IPS-NIHi11 (cell line): ENCODE results near the gene PDPK1.
"Not testable (repeated sequence)": the region's sequence is repeated elsewhere in the genome, so short reads cannot be mapped to it uniquely, and the experiment has no call there.

Experiments used
- DNase-seq: peaks from one replicate; pipeline ENCODE4 v3.0.0; 2012; ENCODE audit warnings: mixed read lengths, low spot score

The PDPK1 gene

GRCh38 chr16:2523801-2524231 lies 14.0 kb upstream of the PDPK1 start:
- no peak for DNase-seq

DNA sequence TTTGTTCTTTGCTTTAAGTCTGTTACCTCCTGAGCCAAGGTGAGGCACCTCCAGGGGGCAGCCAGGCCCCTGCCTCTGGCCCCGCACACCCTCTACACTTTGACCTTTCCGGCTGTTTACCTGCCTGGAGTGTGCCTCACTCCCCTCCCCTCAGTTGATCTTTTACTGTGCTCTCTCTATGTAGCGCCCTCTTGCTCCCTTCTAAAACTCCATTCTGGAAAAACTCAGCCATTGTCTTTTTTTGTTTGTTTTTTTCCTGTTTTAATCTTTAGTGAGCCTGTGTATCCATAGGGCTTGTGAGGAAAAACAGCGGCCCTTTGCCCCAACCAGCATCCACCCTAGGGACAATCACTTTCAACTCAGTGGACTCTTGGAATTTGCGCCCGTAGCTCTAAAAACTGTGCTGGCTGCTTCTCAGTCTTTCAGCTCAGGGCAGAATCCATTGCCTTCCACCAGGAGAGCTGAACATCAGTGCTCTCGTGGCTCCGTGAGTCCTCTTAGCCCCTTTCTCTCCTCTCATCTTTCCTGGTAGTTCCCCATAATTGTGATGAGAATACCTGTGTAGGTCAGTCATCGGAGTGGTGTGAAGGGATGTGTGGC lies 13.4 kb upstream of the PDPK1 start:
- no peak for DNase-seq

DNA sequence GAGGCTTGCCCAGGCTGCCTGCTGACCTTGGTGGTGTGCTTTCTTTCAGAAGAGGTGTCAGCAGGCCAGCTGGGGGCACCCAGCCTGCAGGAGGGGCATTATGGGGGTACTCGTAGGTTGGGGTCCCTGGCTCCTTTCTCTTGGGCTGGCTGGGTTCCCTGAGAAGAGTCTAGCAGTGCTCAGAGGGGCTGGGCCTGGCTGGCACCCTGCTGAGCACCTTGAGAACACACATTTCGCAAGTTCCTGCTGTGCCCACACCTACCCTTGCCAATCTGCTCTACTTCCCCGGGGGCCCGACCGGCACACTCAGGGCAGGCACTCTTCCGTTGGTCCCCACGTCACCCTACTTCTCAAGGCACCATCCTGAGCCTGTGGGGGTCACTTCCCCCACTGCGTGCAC lies 11.7 kb upstream of the PDPK1 start:
- DNase-seq = no peak

GRCh38 chr16:2527071-2527783 lies 10.6 kb upstream of the PDPK1 start:
- no peak for DNase-seq

DNA sequence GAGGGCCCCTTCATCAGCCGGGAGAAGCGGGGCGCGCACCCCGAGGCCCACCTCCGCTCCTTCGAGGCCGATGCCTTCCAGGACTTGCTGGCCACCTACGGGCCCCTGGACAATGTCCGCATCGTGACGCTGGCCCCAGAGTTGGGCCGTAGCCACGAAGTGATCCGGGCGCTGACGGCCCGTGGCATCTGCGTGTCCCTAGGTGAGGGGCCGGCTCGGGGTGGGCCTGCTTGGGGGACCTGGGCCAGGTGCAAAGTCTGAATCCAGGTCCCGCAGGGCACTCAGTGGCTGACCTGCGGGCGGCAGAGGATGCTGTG lies 10.1 kb upstream of the PDPK1 start:
- no peak for DNase-seq

GRCh38 chr16:2528161-2529060 lies 9.4 kb upstream of the PDPK1 start:
- no peak for DNase-seq

DNA sequence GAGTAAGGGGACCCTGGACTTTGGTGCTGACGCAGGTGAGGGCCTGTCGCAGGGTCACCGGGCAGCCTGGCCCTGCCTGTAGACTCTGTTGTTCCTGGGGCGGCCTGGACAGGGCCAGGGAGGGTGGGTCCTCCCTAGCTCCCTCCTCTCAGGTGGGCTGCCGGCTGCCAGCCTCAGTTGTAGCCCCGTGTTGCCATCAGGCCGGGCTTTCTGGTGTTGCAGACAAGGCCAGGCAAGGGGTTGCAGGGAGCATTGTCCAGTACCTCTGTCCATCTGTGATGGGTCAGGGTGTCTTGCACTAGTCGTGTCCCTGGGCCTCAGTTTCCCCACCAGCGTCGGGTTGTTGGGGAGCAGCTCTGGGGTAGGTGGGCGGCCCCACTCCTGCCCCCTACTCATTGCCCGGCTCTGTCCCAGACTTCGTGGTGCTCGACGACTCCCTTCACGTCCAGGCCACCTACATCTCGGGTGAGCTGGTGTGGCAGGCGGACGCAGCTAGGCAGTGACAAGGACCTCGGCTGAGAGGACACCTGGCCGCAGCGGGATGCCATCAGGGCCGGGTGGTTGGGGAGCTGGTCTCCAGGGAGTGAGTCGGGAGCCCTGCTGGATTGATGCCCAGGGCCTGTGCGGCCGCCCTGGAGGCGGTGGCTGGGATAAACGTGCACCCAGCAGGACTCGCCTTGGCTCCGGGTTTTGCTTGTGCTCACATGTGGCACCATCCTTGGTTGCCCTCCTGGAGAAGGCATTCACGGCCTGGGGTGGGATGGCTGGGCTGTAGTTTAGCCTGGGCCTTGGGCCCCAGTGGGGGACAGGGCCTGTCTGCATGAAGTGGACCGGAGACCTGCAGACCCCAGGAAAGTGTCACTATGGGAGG lies 8.5 kb upstream of the PDPK1 start:
- peak; percentile 58 for DNase-seq

DNA sequence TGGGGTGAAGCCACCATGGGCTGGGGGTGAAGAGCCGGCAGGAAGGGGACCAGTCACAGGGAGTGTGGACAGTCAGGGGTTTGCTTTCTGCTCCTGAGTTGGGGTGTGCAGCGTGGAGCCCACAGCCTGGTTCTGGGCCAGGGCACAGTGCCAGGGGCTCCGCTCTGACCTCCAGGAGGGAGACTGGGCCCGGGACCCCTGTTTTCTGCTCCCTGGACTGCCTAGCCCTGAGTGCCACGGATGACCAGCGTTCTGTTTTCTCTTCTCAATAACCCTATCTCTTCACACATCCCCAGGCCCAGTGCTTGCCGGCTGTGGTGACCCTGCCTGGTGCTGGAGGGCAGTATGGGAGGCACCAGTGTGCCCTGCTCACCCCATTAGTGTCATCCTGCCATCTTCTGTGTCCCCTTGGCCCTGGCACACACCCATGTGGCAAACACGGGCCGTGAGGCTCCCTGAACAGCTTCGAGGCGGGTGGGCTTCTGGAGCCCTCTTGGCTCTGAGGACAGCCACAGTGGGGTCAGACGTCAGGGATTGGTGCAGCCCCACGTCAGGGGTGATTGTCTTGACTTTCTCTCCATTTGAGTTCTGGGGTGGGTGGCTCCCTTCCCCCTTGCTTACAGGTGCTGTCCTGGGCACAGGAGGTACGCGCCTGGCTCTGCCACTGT lies 7.7 kb upstream of the PDPK1 start:
- DNase-seq = no peak

DNA sequence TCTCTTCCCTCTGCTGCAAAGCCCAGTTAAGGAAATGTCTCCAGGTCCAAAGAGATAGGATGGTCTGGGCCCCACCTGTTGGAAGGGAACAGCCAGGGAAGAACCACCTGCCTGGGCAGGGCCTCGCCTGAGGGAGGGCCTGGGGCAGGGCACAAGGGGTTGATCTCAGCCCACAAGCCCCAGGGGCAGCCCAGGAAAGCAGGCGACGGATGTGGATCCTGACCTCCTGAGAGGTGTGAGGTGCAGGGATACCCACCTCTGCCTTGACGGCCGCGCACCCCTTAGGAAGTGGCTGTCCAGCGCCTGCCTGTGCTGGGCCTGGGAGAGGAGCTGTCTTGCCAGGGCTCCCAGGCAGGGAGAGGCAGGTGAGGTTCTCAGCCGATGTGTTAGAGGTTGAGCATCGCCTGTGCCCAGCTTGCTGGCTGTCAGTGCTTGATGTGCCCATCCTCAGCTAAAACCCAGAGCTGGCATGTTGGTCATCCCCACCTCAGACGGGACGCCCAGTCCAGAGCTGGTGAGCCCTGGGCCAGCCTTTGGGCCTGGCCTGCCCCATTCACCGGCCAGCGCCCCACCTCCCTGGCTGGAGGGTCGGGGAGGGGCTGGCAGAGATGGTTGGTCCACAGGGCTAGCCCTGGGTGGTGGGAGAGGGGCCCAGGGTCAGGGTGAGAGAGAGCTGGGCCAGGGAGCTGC lies 7.0 kb upstream of the PDPK1 start:
- DNase-seq = peak; percentile 54

DNA sequence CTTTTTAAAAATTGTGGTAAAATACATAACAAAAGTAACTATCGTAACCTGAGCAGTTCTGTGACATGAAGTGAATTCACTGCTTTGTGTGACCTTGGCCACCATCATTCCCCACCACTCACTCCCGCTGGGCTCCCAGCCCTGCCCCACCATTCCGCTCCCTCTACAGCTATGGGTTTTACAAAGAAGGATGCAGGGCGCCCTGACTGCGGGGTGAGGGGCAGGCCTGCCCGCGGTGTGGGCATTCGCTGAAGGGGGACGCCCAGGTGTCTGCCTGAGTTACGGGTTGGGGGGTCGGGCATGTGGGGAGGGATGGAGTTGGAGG lies 6.5 kb upstream of the PDPK1 start, which contains the start of gene CEMP1:
Gene CEMP1, minus strand, starts transcription at position 38 of the 325 bp plus-strand sequence. CDS start 335 bp downstream, outside the sequence.
- DNase-seq = no peak

DNA sequence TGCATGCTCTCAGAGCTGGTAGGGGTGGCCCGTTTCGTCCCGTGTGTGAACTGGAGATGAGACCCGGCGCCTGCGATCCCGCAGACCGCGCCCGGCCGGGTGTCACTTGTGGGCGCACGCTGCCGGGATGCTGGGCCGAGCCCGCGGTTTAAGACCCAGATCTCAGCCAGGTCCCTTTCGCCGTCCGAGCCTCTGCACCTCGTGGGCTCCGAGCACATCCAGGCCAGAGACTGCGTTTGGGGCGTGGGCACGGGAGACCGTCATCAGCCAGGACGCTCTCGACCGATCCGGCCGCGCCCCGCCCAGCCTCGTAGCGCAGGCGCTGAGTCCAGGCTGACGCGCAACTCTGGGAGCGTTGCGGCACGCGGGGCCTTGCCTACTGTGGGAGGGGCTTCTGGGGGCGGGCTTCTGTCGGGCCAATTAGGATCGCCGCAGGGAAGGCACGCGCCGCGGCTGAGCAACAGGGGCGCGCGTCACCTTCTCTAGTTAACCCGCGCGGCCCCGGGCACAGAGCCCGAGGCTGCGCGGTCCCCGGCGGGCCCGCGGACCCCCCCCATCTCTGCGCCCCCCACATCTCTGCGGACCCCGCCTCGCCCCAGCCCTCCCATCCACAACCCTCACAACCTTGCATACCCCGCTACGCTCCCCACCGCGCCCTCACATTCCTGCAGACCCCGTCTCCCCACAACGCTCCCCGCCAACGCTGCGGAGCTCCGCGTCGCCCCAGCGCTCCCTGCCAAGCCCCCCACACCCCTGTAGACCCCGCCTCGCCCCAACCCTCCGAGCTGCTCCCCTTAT lies 5.9 kb upstream of the PDPK1 start:
- DNase-seq = peak; percentile 97

DNA sequence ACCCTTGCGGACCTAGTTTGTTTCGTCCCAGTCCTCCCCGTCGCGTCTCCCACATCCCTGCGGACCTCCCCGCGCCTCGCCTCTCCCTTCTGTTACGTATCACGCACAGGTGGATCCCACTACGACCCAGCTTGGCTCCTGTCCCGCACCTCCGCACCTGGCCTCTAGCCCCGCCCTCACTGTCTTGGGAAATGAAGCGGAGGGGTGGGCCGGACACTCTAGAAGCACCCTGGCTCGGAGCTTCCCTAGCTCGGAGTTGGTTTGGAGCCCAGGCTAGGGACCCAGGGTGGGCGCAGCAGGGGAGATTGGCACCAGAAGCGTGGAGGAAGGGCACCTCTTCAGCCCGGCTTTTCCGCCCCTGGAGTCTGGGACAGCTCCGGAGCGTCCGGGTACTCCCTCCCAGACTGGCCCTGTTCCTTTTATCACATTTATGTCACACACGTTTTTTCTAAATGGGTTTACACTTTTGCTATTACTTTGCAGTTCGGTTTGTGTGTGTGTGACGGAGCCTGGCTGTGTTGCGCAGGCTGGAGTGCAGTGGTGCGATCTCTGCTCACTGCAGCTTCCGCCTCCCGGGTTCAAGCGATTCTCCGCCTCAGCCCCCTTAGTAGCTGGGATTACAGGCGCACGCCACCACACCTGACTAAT lies 5.2 kb upstream of the PDPK1 start:
- DNase-seq = peak; percentile 63

GRCh38 chr16:2533142-2533755 lies 4.6 kb upstream of the PDPK1 start:
- not testable (repeated sequence) for DNase-seq

DNA sequence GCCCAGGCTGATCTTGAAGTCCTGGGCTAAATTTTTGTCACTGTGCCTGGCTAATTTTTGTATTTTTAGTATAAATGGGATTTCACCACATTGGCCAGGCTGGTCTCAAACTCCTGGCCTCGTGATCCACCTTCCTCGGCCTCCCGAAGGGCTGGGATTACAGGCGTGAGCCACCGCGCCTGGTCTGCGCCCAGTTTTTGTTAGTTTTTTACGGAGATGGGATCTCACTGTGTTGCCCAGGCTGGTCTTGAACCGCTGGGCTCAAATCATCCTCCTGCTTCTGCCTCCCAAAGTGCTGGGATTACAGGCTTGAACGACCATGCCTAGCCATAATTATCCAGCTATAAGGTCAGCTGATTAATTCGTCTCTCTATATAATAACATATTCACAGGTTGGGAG lies 3.9 kb upstream of the PDPK1 start:
- no peak for DNase-seq

DNA sequence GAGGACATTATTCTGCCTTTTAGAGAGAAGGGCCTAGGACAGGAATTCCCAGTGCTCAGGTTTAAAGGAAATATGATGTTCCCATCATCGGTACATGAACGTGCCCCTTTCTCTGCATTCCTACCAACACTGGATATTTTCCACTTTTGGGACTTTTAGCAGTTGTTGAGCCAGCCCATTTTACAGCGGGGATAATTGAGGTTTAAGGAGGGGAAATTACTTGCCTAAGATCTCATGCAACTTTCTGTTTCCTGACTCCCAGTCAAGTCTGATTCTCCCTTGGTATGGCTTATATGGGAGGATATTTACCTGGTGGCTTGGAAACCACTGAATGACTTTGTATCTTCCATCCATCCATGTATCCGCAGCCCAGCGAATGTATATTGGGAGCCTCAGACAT lies 3.5 kb upstream of the PDPK1 start:
- DNase-seq = not testable (repeated sequence)

DNA sequence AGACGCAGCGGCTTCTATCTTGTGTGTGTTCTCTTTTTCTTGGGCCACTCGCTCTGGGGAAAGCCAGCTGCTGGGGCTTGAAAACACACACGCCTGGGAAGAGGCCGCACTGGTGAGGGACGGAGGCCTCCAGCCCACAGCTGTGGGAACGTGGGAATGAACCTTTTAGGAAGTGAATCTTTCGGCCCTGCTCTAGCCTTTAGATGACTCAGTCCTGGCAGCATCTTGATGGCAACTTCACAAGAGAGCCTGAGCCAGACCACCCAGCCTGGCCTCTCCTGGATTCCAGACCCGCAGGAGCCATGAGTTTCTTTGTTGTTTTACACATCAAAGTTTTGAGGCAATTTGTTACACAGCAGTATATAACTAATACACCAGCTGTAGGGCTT lies 2.2 kb upstream of the PDPK1 start:
- no peak for DNase-seq

DNA sequence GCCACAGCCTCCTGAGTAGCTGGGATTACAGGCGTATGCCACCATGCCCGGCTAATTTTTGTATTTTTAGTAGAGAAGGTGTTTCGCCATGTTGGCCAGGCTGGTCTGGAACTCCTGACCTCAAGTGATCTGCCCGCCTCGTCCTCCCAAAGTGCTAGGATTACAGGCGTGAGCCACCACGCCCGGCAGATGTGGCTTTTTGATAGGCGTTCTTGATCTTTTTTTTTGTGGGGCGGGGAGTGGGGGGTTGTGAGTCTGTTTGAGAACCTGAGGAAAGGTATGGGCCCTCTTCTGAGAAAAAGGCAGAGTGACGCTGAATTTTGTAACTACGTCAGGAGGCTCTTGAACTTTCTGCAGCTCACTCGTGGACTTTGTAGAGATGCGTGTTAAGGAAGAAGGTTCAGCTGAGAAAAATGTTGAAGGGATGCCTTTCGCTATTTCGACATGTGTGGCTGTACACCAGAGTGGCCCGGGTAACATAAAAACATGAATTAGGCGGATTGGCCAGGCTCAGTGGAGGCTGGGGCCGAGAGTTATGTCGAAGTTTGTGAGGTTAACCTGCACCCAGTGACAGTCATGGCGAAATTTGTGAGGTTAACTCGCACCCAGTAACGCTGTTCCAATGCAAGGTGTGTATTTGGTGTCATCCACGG lies 1.5 kb downstream of the PDPK1 start:
- DNase-seq = not testable (repeated sequence)

GRCh38 chr16:2539845-2540458 lies 2.1 kb downstream of the PDPK1 start:
- not testable (repeated sequence) for DNase-seq
